Mesothelial cell of epicardium (in vitro differentiated cells): ENCODE measurements around the gene CEP83. TPM values are rescaled to one million over a fixed set of nuclear protein-coding genes. Genes with fewer than 3 reads are reported as not detected.

ENCODE experiments used
- DNase-seq, 2 experiments: peaks; one replicate each; pipeline ENCODE4 v3.0.0; 2021; ENCODE audit warnings: low spot score in 2 of 2; ENCODE audit not compliant: unreplicated experiment in 2 of 2
- H3K27ac Mint-ChIP-seq: 2 replicates; pipeline ENCODE4 v1.8.0; 2021; ENCODE audit warnings: mixed read lengths
- H3K27me3 Mint-ChIP-seq: 2 replicates; pipeline ENCODE4 v1.8.0; 2021; ENCODE audit warnings: low read depth, mixed read lengths
- H3K36me3 Mint-ChIP-seq: 2 replicates; pipeline ENCODE4 v1.8.0; 2021; ENCODE audit warnings: mixed read lengths
- H3K4me1 Mint-ChIP-seq: 2 replicates; pipeline ENCODE4 v1.8.0; 2021; ENCODE audit warnings: mixed read lengths
- H3K4me3 Mint-ChIP-seq: 2 replicates; pipeline ENCODE4 v1.8.0; 2021; ENCODE audit warnings: mild to moderate bottlenecking, moderate library complexity, mixed read lengths
- H3K9me3 Mint-ChIP-seq: 2 replicates; pipeline ENCODE4 v1.8.0; 2021; ENCODE audit warnings: mixed read lengths
- total RNA-seq: library from RNA; stranded (reverse); gene quantifications from 3 replicates; pipeline ENCODE4 v1.2.1, GENCODE V29; 2021
- TF ChIP-seq, protein P1 (sequence below): fragments of 200-600 bp; sonication (generic); IDR thresholded peaks from one replicate; pipeline ENCODE4 v1.5.0; 2021; ENCODE audit warnings: antibody characterized with exemption; ENCODE audit not compliant: unreplicated experiment

CEP83 gene
- total RNA-seq, 1 donor from 2014 or later = 28.9 TPM

DNA sequence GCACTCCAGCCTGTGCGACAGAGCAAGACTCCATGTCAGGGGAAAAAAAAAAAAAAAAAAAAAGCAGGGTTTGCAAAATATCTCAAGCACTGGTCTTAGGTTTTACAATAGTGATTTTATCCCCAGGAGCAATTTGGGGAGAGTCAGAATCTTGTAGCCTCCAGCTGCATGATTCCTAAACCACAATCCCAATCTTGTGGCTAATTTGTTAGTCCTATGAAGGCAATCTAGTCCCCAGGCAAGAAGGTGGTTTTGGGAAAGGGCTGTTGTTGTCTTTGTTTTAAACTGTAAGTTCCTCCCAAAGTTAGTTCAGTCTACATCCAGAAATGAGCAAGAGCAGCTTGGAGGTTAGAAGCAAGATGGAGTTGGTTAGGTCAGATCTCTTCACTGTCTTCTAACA, 175.6 kb downstream of the CEP83 start:
- Mint-ChIP-seq H3K4me3 (no peak overlapping the region), H3K27me3 (peaks cover 54% of the 10 kb centered on the region), H3K36me3 (no peaks in the 10 kb centered on the region), H3K4me1 (peaks cover 22% of the 10 kb centered on the region), H3K27ac (no peak overlapping the region), H3K9me3 (no peaks in the 10 kb centered on the region)
- no peak for DNase-seq
- TF ChIP-seq, protein P1, sequence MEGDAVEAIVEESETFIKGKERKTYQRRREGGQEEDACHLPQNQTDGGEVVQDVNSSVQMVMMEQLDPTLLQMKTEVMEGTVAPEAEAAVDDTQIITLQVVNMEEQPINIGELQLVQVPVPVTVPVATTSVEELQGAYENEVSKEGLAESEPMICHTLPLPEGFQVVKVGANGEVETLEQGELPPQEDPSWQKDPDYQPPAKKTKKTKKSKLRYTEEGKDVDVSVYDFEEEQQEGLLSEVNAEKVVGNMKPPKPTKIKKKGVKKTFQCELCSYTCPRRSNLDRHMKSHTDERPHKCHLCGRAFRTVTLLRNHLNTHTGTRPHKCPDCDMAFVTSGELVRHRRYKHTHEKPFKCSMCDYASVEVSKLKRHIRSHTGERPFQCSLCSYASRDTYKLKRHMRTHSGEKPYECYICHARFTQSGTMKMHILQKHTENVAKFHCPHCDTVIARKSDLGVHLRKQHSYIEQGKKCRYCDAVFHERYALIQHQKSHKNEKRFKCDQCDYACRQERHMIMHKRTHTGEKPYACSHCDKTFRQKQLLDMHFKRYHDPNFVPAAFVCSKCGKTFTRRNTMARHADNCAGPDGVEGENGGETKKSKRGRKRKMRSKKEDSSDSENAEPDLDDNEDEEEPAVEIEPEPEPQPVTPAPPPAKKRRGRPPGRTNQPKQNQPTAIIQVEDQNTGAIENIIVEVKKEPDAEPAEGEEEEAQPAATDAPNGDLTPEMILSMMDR = no peak

DNA sequence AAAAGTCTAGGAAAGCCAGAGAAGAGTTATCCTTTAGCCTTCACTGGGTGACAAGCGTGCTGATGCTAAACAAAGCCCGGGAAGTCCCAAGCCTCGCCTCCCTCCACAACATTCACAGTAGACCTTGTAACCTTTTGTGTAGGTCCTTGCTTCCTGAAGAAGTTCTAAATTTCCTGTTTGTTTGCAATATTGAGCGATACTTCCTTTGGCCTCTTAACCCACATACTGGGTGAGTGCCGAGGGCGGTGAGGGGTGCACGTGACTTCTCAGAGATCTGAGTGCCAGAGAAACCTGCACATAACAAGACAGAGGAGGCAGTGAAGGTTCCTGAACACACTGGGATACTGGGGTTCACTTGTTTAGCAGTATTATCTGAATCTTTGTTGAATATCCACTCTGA, 177.0 kb downstream of the CEP83 start:
- no peak for DNase-seq
- no peak overlapping the region for H3K4me3 Mint-ChIP-seq
- TF ChIP-seq, protein P1 = no peak
- peaks cover 16% of the 10 kb centered on the region for H3K4me1 Mint-ChIP-seq
- no peaks in the 10 kb centered on the region for H3K9me3 Mint-ChIP-seq
- no peak overlapping the region for H3K27ac Mint-ChIP-seq
- H3K36me3 Mint-ChIP-seq = no peaks in the 10 kb centered on the region
- H3K27me3 Mint-ChIP-seq = peaks cover 55% of the 10 kb centered on the region

DNA sequence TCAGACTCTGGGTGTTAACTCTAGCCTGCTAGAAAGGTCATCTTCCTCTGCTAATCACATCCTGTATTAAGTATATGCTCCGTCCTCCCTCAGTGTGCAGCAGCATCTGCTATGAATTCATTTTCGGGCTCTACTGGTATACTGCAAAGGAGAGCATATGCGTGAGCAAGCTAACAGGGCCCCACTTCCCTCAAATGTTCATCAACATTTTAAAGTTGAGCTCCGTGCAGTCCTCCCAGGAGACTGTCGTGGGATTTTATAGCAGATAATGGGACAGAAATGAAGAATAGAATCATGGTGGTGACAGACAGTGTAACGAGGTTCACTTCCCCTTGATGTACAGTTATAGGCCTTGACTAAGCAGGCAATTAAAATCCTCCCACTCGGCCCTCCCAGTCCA, 179.6 kb downstream of the CEP83 start:
- no peak for DNase-seq
- Mint-ChIP-seq H3K27ac (no peak overlapping the region), H3K36me3 (no peaks in the 10 kb centered on the region), H3K4me3 (no peak overlapping the region), H3K4me1 (no peaks in the 10 kb centered on the region), H3K27me3 (peaks cover 45% of the 10 kb centered on the region), H3K9me3 (no peaks in the 10 kb centered on the region)
- TF ChIP-seq, protein P1 = no peak

DNA sequence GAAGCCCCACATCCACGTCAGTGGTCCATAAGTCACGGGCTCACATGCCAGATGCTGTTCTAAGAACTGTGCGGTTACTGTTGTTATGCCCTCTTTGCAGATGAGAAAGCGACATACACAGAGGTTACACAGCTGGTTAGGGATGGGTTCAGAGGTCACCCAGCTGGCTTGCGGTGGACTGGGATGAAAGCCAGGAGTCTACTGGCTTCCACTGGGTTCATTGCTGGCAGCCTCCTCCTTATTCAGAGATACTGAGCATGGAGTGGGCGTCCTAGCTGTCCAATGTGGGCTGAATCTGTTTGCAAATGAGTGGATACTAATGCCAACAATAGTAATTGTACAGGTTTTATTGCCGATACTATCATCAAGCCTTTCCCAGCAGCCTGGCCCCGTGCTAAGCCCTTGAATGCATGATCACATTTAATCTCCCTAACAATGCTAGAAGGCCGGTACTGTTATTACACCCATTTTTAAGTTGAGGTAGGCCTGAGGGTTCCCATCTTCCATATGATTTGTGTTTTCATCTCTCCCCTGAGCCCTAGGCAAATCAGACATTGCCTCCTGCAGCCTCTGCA, 182.2 kb downstream of the CEP83 start:
- H3K36me3 Mint-ChIP-seq = no peaks in the 10 kb centered on the region
- no peaks in the 10 kb centered on the region for H3K4me1 Mint-ChIP-seq
- H3K27me3 Mint-ChIP-seq = peaks cover 22% of the 10 kb centered on the region
- TF ChIP-seq, protein P1 = no peak
- no peaks in the 10 kb centered on the region for H3K9me3 Mint-ChIP-seq
- no peak overlapping the region for H3K27ac Mint-ChIP-seq
- DNase-seq = no peak
- H3K4me3 Mint-ChIP-seq = no peak overlapping the region

DNA sequence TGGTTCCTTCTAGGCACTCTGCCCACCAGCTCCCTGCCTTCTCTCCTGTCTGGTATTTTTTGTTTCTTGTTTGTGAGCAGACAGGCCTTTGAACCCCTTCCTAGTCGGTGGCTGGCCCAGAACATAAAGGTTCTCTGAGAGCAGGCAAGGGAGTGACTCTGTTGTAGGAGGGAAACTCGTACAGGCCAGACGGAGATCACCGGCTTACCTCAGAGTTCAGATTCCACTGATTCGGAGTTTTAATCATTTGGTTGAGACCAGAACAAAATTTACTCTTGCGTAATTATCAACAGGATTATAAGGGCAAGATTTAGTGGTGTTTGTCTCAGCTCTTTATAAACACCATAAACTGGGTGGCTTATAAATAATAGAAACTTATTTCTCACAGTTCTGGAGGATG, 182.9 kb downstream of the CEP83 start:
- Mint-ChIP-seq H3K9me3 (no peaks in the 10 kb centered on the region), H3K36me3 (no peaks in the 10 kb centered on the region), H3K27ac (no peak overlapping the region), H3K4me1 (no peaks in the 10 kb centered on the region), H3K4me3 (no peak overlapping the region), H3K27me3 (peaks cover 16% of the 10 kb centered on the region)
- DNase-seq = no peak
- TF ChIP-seq, protein P1 = no peak

DNA sequence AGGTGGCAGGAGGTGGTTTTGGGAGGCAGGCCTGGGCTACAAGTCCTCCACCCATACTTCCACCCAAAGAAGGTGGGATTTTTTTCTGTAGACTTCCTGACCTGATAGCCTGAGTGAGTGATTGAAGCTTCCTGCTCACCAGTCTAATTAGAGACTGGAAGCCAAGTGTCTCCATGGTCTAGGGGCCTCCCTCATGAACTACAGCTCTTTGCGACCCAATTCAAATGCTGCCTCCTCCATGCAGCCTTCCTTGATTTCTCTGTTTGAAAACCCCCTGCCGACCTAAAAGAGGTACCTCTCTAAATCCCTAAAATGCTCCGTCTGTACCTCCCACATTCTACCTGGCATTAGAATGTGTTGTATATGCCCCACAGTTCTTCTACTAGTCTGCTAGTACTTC, 186.4 kb downstream of the CEP83 start:
- TF ChIP-seq, protein P1 = no peak
- H3K36me3 Mint-ChIP-seq = no peaks in the 10 kb centered on the region
- peaks cover 19% of the 10 kb centered on the region for H3K4me1 Mint-ChIP-seq
- no peak overlapping the region for H3K27ac Mint-ChIP-seq
- H3K4me3 Mint-ChIP-seq = no peak overlapping the region
- no peak for DNase-seq
- no peaks in the 10 kb centered on the region for H3K9me3 Mint-ChIP-seq
- H3K27me3 Mint-ChIP-seq = peaks cover 9% of the 10 kb centered on the region
